Activated naive CD4-positive, alpha-beta T cell treated with anti-CD3 and anti-CD28 coated beads, Interleukin-2, amount 50 U/mL, for 72 hours (primary cell): ENCODE data around the gene ACSF2. TPM values are rescaled to one million over a fixed set of nuclear protein-coding genes. Genes with fewer than 3 reads are reported as not detected.
"Not testable (repeated sequence)": the region's sequence is repeated elsewhere in the genome, so short reads cannot be mapped to it uniquely, and the experiment has no call there.

Experiments used
- ATAC-seq, 2 donors: fragments of 150-1000 bp; cut with Tn5 transposase; 2 replicates each; pipeline ENCODE4 v1.10.0; 2021; ENCODE audit warnings: mild to moderate bottlenecking in 2 of 2, moderate library complexity in 2 of 2
- DNase-seq, 2 donors: peaks; one replicate each; pipeline ENCODE4 v3.0.0; 2021 to 2022; ENCODE audit warnings: low spot score in 2 of 2
- H3K27ac Mint-ChIP-seq, 2 donors: one replicate each; pipeline ENCODE4 v1.8.0; 2022; ENCODE audit warnings: mild to moderate bottlenecking in 2 of 2, mixed read lengths in 2 of 2
- H3K36me3 Mint-ChIP-seq, 2 donors: one replicate each; pipeline ENCODE4 v1.8.0; 2022; ENCODE audit warnings: mixed read lengths in 2 of 2
- H3K9me3 Mint-ChIP-seq, 2 donors: one replicate each; pipeline ENCODE4 v1.8.0; 2022; ENCODE audit warnings: mixed read lengths in 2 of 2
- total RNA-seq, 2 donors: library from RNA; stranded (reverse); gene quantifications; one replicate each; pipeline ENCODE4 v1.2.3, GENCODE V29; 2022

ACSF2 gene
- total RNA-seq, 2 donors from 2014 or later: 23.6 to 27.3 TPM

DNA sequence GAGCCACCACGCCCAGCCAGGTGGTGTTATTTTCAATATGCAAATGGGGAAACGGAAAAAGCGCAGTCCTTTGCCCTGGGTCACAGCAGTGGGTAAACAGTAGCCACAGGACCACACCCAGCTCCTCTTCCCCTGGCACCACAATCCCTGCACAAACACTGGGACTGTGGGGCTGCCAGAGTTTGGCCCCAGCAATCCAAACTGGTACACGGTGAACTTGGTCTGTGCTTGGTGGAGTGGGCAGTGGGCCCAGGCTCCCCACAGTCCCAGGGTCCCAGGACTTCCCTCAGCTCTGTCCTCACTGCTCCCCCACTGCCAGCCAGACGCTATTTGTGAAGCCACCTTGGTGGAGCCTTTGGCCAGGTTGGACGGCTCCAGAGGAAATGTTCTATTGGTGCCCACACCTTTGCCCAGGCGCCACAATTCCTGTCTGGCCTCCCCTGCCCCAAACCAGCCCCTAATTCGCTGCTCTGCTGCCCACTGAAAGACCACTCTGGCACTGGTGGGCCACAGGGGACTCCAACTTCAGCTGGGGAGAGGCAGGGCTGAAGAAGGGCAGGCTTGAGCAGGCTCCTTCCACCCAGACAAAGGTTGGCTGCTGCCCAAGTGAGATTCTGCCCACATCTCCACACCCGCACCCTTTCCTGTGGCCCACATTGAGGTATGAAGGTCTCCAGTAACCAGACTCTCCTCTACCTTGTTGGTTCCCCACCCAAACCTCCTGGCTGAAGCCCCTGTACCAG is 40.5 kb downstream of the ACSF2 start:
- no peak overlapping the region for H3K27ac Mint-ChIP-seq
- H3K36me3 Mint-ChIP-seq: no peaks in the 10 kb centered on the region
- no peaks in the 10 kb centered on the region for H3K9me3 Mint-ChIP-seq
- DNase-seq (no peak), ATAC-seq (no peak)

DNA sequence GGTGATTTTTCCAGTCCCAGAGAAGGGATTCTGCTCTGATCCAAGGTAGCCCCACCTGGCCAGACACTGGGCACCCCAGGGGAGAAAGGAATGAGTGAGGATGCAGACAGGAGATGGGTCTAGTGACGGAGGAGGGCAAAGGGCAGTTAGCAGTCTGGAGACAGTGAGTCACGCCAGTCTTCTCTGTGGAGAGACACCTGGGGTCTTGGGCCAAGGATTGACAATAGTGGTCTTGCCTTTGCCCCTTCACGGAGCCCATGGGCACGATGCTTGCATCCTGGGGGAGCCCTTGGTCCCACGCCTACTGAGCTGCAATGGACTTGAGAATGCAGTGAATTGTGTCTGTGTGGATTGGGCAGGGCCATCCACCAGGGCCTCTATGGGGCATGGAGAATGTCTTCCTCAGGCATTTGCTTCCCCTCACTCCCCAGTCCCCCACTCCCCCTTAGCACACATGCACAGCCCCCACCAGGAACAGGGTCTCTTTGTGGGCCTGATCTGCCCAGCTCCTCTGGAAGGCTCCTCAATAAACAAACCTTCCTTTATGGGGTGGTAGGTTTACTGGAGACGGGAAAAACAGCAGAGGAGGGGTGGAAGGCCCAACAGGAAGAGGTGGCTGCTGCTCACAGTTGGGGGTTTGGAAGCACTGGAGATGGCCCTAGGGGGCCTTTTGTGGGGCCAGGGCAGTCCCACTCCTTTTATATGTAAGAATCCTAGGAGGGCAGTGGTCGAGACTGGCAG is 41.3 kb downstream of the ACSF2 start:
- H3K9me3 Mint-ChIP-seq: no peaks in the 10 kb centered on the region
- no peak overlapping the region for H3K27ac Mint-ChIP-seq
- no peak for ATAC-seq
- no peak for DNase-seq
- H3K36me3 Mint-ChIP-seq: no peaks in the 10 kb centered on the region

DNA sequence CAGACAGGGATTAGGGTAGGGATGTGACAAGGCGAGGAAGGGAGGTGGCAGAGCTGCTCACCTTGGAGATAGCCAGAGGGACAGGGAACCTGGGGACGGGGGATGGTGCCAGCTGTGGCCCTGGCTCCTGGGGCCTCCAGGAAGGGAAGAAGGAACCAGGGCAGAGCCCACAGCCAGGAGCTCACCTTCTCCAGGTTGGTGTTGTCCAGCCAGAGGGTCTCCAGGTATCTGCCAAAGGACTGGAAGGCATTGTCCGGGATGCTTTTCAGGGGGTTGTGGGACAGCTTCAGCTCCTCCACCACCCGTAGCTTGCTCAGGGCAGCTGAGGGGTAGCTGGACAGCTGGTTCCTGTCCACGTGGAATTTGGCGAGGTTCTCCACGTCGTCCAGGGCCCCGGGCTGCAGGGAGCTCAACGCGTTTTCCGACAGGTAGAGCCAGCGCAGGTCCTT is 41.9 kb downstream of the ACSF2 start:
- ATAC-seq (no peak), DNase-seq (no peak)
- Mint-ChIP-seq H3K27ac (no peak overlapping the region), H3K36me3 (no peaks in the 10 kb centered on the region), H3K9me3 (no peaks in the 10 kb centered on the region)

DNA sequence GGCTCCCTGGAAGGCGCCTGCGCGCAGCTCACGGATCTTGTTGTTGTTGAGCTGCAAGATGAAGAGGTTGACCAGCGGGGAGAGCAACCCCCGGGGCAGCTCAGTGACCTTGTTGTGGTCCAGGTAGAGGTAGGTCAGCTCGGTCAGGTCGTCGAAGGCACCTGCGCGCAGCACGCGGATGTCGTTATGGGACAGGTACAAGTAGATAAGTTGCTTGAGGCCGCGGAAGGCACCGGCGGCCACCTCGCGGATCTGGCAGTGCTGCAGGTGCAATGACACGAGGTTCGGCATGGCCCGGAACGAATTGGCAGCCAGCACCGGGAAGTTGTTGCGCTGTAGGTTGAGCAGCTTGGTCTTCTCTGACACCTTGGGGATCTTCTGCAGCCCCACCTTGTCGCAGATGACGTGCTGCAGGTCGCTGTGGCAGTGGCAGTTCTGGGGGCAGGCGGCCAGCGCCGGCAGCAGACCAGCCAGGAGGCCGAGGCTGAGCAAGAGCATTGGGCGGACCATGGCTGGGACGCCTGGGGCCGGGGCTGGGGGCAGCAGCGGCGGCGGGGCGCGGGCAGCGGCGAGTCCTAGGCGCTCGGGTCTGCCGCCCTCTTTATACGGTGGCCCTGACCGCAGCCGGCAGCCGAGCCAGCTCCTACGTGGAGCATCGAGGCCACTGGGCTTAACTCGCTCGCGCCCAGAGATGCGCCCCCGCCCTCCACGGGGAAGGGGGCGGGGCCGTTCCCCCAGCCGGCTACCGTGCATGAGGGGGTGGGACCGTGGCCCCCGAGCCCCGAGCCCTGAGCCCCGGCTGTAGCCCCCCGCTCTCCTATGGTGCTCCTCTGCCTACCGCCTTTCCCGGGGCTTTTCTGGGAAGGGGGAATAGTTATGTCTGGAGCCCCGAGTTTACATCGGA is 42.5 kb downstream of the ACSF2 start, which contains the start of gene CHAD:
Gene CHAD, minus strand, starts transcription at position 577 of the 904 bp plus-strand sequence. Its CDS starts 67 bp downstream, at position 510.
- no peak within 1 kb of the TSS for H3K27ac Mint-ChIP-seq
- H3K36me3 Mint-ChIP-seq: no peaks in the 10 kb centered on the region
- no peak for DNase-seq
- ATAC-seq: peak in 1 of 2 donors; percentile 61
- no peaks in the 10 kb centered on the region for H3K9me3 Mint-ChIP-seq

DNA sequence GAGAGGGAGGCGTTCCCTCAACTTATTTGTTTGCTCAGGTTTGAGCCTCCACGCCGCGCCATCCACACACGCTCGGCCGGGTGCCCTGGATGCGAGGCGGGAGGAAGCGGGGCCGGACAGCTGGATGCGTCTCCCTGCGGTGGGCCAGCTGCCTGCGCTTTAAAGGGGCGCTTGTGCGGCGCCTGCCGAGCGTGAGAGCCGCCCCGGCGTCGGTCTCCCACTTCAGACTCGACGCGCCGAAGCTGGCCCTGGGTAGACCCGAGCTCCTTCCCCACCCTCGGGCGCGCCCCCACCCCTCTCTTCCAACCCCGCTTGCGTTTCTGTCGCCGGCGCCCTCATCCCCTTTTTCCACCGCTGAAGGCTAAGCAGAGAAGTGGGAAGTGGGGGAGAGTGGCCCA is 43.2 kb downstream of the ACSF2 start:
- DNase-seq (no peak), ATAC-seq (no peak)
- Mint-ChIP-seq H3K9me3 (no peaks in the 10 kb centered on the region), H3K36me3 (no peaks in the 10 kb centered on the region), H3K27ac (no peak overlapping the region)

DNA sequence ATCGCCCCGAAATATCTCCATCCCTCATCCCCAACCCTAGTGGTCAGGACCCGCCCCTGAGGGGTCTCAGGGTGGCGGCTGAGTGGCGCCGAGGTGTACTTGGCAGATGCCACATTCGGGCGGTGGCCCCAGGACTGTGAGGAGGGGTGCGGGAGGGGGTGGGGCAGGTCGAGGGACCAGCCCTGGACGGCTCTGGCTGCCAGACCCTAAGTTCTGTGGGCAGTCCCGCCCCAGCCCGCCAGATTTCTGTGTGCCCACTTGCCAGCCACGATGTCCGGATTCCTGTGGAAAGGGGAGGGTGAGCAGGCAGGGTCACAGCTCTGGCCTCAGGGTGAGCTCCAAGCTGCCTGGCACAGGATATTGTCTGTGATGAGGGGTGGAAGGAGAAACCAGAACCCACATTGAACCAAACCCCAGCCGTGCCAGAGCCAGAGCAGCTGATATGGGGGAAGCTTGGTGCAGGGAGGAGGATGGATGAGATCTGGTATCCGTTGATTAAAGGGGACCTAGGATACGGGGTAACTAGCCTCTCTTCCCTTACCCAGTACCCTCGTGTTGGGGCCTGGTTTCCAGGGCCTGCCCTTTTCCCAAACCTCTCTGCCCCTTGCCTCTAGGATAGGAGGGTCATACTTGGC is 43.8 kb downstream of the ACSF2 start:
- Mint-ChIP-seq H3K9me3 (no peaks in the 10 kb centered on the region), H3K27ac (no peak overlapping the region), H3K36me3 (no peaks in the 10 kb centered on the region)
- DNase-seq: no peak
- no peak for ATAC-seq

DNA sequence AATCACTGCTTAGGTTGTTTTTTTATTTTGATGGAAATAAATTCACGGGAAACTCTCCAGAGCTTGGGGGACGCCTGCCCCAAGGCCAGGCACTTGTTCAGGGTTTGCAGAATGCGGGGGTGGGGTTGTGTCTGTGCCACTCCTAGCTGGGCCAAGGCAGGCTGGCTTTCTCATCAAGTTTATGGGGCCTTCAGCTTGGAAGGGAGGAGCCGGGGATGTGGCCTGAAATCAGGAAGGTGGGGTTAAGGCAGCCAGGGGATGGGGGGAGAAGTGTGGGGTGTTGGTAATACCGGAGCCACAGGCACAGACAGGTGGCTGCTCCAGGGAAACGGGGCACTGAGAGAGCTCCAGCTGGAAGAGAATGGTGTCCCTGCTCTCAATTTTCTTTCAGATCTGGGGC is 44.4 kb downstream of the ACSF2 start:
- Mint-ChIP-seq H3K9me3 (no peaks in the 10 kb centered on the region), H3K27ac (no peak overlapping the region), H3K36me3 (no peaks in the 10 kb centered on the region)
- ATAC-seq (no peak), DNase-seq (no peak)

DNA sequence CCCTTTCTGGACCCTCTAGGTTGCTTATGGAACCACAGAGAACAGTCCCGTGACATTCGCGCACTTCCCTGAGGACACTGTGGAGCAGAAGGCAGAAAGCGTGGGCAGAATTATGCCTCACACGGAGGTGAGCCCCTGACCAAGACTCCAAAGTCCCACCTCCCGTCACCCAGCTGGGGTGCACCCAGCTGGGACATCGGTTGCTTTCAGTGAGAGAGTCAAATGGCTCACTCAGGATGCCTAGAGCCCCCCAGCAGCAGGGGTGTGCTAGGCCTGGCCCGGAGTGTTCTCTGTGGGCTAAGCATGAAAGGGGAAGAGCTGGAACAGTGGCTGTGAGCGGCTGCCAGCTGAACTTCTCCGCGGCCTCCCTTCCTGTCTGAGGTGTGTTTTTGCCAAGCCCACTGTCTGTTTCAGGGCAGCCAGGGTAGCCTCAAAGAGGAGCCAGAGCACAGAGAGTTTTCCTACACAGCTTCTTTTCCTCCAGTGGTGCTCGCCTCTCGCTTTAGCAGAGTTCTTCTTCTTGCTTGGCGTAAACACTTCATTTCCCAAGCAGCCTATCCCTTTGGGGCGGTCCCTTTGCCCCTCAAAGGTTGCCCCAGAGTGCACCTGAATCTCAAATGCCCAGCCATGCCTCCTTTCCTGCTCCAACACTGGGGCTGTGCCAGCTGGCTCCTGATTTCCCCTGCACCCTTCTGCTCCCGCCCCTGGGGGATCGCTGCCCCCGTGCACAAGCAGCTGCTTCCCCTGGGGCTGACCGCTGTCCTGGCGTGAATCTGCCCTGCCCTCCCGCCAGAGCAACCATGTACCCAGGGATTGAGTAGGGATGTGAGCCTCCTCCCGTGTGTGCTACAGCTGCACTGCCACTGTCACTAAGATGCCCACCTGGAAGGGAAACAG is 45.2 kb downstream of the ACSF2 start:
- H3K9me3 Mint-ChIP-seq: no peaks in the 10 kb centered on the region
- no peak for ATAC-seq
- H3K27ac Mint-ChIP-seq: no peak overlapping the region
- no peak for DNase-seq
- H3K36me3 Mint-ChIP-seq: no peaks in the 10 kb centered on the region

DNA sequence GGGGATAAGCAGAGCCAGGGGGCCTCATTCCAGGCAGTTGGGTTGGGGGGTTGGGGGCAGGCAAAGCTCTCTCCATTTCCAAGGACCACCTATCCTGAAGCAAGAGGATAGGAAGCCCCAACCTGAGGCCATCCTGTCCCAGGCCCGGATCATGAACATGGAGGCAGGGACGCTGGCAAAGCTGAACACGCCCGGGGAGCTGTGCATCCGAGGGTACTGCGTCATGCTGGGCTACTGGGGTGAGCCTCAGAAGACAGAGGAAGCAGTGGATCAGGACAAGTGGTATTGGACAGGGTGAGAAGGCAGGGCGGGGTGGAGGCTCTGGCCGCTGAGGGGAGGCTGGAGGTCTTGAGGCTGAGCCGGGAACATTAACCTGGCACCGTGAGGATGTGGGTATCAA is 46.3 kb downstream of the ACSF2 start:
- Mint-ChIP-seq H3K9me3 (no peaks in the 10 kb centered on the region), H3K36me3 (no peaks in the 10 kb centered on the region), H3K27ac (no peak overlapping the region)
- DNase-seq: no peak
- ATAC-seq: no peak

DNA sequence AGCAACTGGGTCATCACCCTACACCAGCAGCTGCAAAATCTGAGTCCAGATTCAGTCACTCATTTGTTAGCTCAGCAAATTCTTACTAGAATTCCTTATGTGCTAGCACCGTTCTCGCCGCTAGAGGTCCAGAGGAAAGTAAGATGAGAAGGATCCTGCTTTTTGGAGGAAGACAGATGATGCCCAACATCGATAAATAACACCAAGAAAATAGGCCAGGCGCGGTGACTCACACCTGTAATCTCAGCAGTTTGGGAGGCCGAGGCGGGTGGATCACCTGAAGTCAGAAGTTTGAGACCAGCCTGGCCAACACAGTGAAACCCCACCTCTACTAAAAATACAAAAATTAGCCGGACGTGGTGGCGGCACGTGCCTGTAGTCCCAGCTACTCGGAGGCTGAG is 46.7 kb downstream of the ACSF2 start:
- H3K9me3 Mint-ChIP-seq, DNase-seq, H3K36me3 Mint-ChIP-seq, ATAC-seq, H3K27ac Mint-ChIP-seq: not testable (repeated sequence)

DNA sequence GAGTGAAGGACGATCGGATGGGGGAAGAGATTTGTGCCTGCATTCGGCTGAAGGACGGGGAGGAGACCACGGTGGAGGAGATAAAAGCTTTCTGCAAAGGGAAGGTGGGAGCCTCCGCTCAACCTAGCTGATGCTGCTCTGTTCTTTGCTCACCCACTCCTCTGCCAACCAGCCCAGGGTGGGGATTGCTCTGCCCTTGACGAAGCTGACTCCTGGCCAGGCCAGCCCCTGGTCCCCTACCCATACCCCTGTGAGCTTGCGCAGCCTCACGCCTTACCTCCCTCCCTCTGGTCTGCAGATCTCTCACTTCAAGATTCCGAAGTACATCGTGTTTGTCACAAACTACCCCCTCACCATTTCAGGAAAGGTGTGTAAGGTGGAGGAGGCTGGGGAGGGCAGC is 47.9 kb downstream of the ACSF2 start:
- ATAC-seq (no peak), DNase-seq (no peak)
- no peaks in the 10 kb centered on the region for H3K36me3 Mint-ChIP-seq
- H3K27ac Mint-ChIP-seq: no peak overlapping the region
- no peaks in the 10 kb centered on the region for H3K9me3 Mint-ChIP-seq

DNA sequence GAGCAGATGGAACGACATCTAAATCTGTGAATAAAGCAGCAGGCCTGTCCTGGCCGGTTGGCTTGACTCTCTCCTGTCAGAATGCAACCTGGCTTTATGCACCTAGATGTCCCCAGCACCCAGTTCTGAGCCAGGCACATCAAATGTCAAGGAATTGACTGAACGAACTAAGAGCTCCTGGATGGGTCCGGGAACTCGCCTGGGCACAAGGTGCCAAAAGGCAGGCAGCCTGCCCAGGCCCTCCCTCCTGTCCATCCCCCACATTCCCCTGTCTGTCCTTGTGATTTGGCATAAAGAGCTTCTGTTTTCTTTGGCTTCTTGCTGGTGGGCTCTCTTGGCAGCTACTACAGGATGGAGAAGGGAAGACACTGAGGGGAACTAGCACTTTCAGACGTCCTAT is 48.5 kb downstream of the ACSF2 start:
- DNase-seq (no peak), ATAC-seq (no peak)
- Mint-ChIP-seq H3K27ac (no peak overlapping the region), H3K9me3 (no peaks in the 10 kb centered on the region), H3K36me3 (no peaks in the 10 kb centered on the region)

DNA sequence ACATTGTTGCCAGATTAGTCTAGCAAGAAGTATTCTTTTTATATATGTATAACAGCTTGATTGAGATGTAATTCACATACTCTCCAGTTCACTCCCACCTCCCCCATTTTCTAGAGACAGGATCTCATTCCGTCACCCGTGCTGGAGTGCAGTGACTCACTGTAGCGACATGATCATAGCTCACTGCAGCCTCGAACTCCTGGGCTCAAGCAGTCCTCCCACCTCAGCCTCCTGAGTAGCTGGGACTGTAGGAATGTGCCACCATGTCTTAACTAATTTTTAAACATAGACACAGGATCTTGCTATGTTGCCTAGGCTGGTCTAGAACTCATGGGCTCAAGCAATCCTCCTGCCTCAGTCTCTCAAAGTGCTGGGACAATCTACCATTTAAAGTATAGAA is 49.3 kb downstream of the ACSF2 start:
- DNase-seq (no peak), ATAC-seq (no peak)
- Mint-ChIP-seq H3K27ac (no peak overlapping the region), H3K9me3 (no peaks in the 10 kb centered on the region), H3K36me3 (no peaks in the 10 kb centered on the region)

DNA sequence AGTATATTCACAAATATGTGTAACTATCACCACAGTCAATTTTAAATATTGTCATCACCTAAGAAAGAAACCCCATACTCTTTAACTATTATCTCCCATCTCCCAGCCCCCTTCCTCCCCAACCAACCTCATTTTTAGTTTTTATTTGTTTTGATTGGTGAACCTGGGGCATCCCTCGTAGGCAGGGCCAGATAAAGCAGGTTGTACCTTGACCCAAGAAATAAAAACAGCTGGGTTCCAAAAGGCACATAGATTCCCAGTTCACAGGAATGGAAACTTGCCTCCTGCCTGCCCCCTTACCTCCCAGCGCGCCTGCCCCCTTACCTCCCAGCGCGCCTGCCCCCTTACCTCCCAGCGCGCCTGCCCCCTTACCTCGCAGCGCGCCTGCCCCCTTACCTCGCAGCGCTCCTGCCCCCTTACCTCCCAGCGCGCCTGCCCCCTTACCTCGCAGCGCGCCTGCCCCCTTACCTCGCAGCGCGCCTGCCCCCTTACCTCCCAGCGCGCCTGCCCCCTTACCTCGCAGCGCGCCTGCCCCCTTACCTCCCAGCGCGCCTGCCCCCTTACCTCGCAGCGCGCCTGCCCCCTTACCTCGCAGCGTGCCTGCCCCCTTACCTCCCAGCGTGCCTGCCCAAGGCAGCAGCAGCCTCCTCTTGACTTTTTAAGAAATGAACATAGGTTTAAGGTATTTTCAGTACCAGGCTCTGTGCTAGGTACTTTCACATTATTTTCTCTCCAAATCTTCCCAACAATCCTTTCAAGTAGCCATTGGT is 49.9 kb downstream of the ACSF2 start:
- not testable (repeated sequence) for H3K9me3 Mint-ChIP-seq, H3K27ac Mint-ChIP-seq, H3K36me3 Mint-ChIP-seq, ATAC-seq, DNase-seq
